GM21515 (cell line): ENCODE data around the gene GNS.
A peak's percentile ranks its signal among the peaks of the same experiment; 100 is the strongest.
"Not testable (repeated sequence)": the region's sequence is repeated elsewhere in the genome, so short reads cannot be mapped to it uniquely, and the experiment has no call there.

Experiments used
- ATAC-seq: cut with Tn5 transposase; IDR thresholded peaks from one replicate; pipeline ENCODE4 v1.9.1; 2021; ENCODE audit not compliant: unreplicated experiment

The GNS gene

DNA sequence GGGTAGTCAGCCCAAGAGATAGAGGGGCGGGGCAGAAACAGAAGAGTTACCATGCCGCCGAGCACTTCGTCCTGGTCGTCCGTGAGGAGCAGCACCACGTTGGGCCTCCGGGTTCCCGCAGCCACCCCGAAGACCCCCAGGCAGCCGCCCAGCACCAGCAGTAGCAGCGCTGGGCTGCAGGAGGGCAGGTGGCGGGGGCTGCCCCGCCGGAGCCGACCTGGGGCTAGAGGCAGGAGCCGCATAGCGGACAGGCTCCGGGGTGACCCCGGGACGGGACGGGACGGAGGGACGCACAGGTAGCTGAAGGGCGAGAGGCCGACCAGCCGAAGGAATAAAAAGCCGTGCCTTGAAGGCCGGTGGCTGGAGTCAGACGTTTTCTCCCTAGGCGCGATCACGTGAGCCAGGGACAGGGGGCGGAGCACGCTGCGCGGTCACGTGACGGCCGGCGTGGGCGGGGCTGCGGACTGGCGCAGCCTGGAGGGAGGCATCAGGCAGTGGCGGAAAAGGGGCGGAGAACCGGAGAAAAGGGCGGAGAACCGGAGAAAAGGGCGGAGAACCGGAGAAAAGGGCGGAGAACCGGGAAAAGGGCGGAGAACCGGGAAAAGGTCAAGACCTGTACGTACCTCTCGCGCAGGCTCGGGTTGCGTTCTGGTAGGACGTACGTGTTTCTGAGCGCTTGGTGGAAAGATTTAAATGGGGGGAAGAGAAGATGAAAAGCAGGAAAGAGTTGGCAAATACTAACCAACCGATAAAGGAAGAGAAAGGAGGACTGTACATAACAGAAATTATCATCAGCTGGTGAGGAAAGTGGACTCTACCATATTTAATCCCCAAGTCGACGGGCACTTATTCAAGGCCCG is at the start of gene GNS:
Gene GNS, minus strand, starts transcription at position 372 of the 860 bp plus-strand sequence. Its CDS starts 130 bp downstream, at position 242.
- ATAC-seq, result peak; percentile 74

DNA sequence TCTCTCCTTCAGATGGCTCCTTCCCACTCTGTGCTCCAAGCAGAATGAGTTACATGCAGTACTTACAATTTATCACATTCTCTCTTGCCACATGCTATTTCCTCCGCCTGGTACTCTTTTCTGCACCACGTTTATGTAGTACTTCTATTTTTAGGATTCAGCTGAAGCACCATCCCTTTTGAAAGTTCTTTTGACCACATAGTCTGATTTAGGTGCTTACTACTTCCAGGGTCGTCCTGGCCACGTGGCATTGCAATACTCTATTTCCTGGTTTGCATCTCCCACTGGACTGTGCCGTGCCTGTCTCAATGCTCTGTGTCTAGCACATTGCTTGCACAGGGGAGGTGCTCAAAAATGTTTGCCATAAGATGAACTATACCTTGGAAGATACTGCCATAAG is 48.9 kb upstream of the GNS start:
- ATAC-seq, result peak; percentile 67

DNA sequence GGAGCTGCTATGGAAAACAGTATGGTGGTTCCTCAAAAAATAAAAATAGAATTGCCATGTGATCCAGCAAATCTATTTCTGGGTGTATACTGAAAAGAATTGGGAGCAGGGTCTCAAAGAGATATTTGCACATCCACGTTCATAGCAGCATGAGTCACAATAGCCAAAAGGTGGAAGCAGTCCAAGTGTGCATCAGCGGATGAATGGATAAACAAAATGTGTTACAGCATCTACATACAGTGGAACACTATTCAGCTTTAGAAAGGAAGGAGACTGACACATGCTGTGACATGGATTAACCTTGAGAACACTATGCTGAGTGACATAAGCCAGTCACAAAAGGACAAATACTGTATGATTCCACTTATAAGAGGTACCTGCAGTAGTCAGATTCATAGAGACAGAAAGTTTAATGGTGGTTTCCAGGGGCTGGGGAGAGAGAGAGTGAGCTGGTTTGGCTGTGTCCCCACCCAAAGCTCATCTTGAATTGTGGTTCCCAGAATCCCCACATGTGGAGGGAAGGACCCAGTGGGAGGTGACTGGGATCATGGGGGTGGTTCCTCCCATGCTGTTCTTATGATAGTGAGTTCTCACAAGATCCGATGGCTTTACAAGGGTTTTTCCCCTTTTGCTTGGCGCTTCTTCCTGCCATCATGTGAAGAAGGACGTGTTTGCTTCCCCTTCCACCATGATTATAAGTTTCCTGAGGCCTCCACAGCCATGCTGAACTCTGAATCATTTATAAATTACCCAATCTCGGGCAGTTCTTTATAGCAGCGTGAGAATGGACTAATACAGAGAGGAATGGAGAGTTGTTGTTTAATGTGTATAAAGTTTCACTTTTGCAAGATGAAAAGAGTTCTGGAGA is 47.6 kb upstream of the GNS start:
- no peak for ATAC-seq

GRCh38 chr12:64806173-64806572 is 47.0 kb upstream of the GNS start:
- ATAC-seq, result no peak

DNA sequence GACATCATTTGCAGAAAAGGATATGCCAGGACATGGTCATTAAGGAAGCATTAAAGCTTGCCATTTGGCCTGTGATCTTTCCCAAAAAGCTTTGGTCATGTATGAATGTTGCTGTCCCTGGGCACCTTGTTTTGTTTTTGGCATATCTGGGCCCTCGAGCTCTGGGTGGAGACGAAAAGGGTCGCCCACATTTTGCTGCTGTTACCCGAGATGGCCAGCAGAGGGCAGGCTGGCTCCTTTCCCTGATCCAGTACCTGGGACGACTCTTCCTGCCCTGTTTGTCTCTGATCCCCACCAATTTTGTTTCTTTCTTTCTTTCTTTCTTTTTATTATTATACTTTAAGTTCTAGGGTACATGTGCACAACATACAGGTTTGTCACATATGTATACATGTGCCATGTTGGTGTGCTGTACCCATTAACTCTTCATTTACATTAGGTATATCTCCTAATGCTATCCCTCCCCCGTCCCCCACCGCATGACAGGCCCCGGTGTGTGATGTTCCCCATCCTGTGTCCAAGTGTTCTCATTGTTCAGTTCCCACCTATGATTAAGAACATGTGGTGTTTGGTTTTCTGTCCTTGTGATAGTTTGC is 43.1 kb upstream of the GNS start:
- not testable (repeated sequence) for ATAC-seq

DNA sequence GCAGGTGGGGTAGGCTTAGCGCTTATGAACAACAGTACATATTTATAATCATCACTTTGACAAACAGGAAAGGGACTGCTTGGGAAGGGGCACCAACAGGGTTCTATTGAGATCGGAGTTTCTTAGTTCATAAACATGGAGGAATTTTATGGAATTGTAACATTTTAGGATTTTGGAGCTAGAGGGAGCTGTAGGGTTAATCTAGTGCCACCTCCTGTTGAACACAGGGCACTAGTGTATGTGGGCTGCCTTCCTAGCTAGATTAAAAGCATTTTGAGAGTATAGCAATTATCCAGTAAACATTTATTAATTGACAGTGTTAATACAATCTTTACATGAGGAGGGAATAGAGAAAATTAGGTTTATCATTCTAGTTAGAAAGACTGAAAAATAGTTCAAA is 42.2 kb upstream of the GNS start:
- ATAC-seq, result no peak

GRCh38 chr12:64800640-64801039 is 41.4 kb upstream of the GNS start:
- peak; percentile 62 for ATAC-seq

GRCh38 chr12:64798165-64798564 is 39.0 kb upstream of the GNS start:
- no peak for ATAC-seq

DNA sequence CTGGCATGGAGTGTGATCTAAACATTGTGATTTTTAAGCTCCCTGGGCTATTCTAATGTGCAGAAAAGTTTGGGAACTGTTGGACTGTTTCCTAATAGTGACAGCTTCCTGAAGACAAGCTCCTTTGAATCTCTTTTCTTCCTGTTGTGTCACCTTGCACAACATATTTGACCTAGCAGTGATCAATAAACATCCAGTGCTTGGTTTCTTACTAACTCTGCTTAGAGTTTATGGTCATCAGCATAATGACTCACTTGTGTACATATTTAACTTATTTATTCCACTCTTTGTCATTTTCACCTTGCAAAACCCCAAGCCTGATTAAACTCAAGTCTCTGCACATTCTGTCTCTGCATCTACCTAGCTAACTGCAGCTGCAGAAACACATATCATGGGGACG is 38.0 kb upstream of the GNS start:
- ATAC-seq, result no peak

- peak; percentile 76 for ATAC-seq
Measured at GRCh38 chr12:64796205-64796845, 37.1 kb upstream of the GNS start.

DNA sequence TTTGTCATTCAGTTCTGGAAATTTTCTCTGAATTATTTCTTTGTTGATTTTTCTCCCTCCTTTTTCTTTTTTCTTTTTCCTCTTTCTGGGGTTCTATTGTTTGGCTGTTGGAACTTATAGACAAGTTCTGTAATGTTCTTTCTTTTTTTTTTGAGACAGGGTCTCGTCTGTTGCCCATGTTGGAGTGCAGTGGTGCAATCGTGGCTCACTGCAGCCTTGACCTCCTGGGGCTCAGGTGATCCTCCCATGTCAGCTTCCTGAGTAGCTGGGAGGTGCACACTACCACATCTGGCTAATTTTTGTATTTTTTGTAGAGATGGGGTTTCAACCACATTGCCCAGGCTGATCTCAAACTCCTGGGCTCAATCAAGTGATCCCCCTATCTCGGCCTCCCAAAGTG is 35.1 kb upstream of the GNS start:
- no peak for ATAC-seq

- no peak for ATAC-seq
Measured at GRCh38 chr12:64793610-64794009, 34.4 kb upstream of the GNS start.

GRCh38 chr12:64792128-64792527 is 32.9 kb upstream of the GNS start:
- ATAC-seq, result no peak

- ATAC-seq, result no peak
Measured at GRCh38 chr12:64791036-64791435, 31.8 kb upstream of the GNS start.

- ATAC-seq, result no peak
Measured at GRCh38 chr12:64790166-64790565, 31.0 kb upstream of the GNS start.

DNA sequence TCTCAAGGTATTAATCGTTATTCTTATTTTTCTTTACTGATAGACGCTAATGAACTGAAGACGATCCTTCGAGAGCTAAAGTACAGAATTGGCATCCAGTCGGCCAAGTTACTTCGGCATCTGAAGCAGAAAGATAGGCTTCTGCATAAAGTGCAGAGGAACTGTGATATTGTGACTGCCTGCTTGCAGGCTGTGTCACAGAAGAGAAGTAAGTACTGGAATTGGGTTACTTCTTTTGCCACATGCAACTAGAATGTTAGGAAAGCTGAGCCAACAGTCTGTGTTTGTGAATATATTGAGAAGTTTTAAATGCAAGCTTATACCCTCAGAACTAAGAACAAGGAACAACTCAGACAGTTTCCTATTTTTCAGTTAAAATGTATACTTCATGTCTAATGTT is 26.6 kb upstream of the GNS start:
- no peak for ATAC-seq

GRCh38 chr12:64782191-64782876 is 23.1 kb upstream of the GNS start:
- no peak for ATAC-seq

- no peak for ATAC-seq
Measured at GRCh38 chr12:64781280-64782190, 22.3 kb upstream of the GNS start.

- ATAC-seq, result no peak
Measured at GRCh38 chr12:64780531-64781279, 21.5 kb upstream of the GNS start.
